ENCODE measurements around the gene GPAT3. TPM values are rescaled to one million over a fixed set of nuclear protein-coding genes. Genes with fewer than 3 reads are reported as not detected.
"Not testable (repeated sequence)": the region's sequence is repeated elsewhere in the genome, so short reads cannot be mapped to it uniquely, and the experiment has no call there.

GPAT3 gene
- total RNA-seq, 2 experiments from 2014 or later, result 4.2 to 7.2 TPM

- H3K4me3 Mint-ChIP-seq; H3K9me3 Mint-ChIP-seq; H3K4me1 Mint-ChIP-seq (ENCODE audit: low read depth); H3K27ac Mint-ChIP-seq; H3K27me3 Mint-ChIP-seq; POLR2A ChIA-PET; H3K36me3 Mint-ChIP-seq: not testable (repeated sequence)
- intact Hi-C loops (cut with micrococcal nuclease), result loop anchor here (1.0 to 5.0 kb wide), 3 partner anchors 78 to 135 kb away; no protein-coding TSS in a partner anchor
- DNase-seq, result peak; percentile 71
- CTCF ChIA-PET, result interaction anchor here (0.6 to 4.0 kb wide), 17 partner anchors 9 to 162 kb away, joined by 3 to 124 read pairs (median 5); partner anchors contain the start of gene GPAT3
Measured at GRCh38 chr4:83509156-83509585, 26.7 kb upstream of the GPAT3 start.

GRCh38 chr4:83510442-83510841 is 25.5 kb upstream of the GPAT3 start:
- H3K36me3 Mint-ChIP-seq, result no peaks in the 10 kb centered on the region
- no peaks in the 10 kb centered on the region for H3K4me1 Mint-ChIP-seq (ENCODE audit: low read depth)
- POLR2A ChIA-PET, result no interaction called here
- intact Hi-C loops (cut with micrococcal nuclease), result no loop called here
- H3K27me3 Mint-ChIP-seq, result no peaks in the 10 kb centered on the region
- H3K4me3 Mint-ChIP-seq, result no peak overlapping the region
- H3K9me3 Mint-ChIP-seq, result no peaks in the 10 kb centered on the region
- DNase-seq, result no peak
- CTCF ChIA-PET, result interaction anchor here (1.5 to 4.0 kb wide), 6 partner anchors 14 to 137 kb away, joined by 6 to 124 read pairs (median 18); partner anchors contain the start of gene GPAT3
- H3K27ac Mint-ChIP-seq, result no peak overlapping the region

DNA sequence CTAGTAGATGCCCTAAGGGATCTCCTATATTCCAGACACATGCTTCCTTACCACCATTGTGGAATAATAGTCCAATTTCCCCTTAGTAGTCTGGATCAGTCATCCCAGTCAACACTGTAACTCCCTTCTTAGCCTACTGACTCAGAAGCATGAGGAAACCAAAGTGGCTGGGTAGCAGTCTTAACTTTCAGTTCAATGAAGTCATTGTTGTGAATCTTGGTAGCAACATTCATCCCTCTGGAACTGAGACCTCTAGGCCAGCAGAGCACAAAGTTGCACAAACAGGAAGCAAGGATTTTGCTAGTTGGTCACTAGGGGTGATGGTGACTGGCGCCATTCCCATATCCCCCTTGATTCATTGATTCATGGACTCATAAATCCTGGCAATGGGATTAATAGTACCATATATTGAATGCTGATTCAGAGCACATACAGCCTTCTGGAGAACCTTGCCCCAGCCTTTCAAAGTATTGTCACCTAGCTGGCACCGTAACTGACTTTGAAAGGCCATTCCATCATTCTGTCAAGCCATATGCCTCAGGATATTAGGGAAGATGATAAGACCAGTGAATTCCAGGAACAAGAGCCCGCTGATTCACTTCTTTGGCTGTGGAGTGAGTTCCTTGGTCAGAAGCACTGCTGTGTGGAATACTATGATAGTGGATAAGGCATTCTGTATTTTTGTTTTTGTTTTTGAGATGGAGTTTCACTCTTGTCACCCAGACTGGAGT is 19.7 kb upstream of the GPAT3 start:
- Mint-ChIP-seq H3K9me3 (no peaks in the 10 kb centered on the region), H3K4me1 (ENCODE audit: low read depth) (no peaks in the 10 kb centered on the region), H3K36me3 (no peaks in the 10 kb centered on the region), H3K4me3 (no peak overlapping the region), H3K27ac (no peak overlapping the region), H3K27me3 (no peaks in the 10 kb centered on the region)
- POLR2A ChIA-PET, result no interaction called here
- CTCF ChIA-PET, result no interaction called here
- DNase-seq, result no peak
- intact Hi-C loops (cut with micrococcal nuclease), result no loop called here

DNA sequence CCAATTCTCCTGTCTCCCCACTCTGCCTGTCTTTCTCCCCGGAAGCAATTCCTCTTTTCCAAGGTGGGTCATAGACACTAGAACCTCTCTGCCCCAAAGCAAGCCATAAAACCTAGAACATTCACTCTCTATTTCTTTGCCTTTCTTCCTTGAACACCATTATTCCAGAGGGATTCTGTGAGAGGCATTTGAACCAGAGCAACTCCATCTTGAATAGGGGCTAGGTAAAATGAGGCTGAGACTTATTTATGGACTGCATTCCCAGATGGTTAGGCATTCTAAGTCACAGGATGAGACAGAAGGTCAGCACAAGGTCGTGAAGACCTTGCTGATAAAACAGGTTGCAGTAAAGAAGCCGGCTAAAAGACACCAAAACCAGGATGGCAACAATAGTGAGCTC is 13.7 kb upstream of the GPAT3 start:
- Mint-ChIP-seq H3K9me3 (no peaks in the 10 kb centered on the region), H3K4me1 (ENCODE audit: low read depth) (no peaks in the 10 kb centered on the region), H3K36me3 (no peaks in the 10 kb centered on the region), H3K27ac (no peak overlapping the region), H3K4me3 (no peak overlapping the region), H3K27me3 (peaks cover 7% of the 10 kb centered on the region)
- intact Hi-C loops (cut with micrococcal nuclease), result no loop called here
- CTCF ChIA-PET, result interaction anchor here (2.2 kb wide), 1 partner anchor 123 kb away, joined by 7 read pairs; no protein-coding TSS in a partner anchor
- no peak for DNase-seq
- POLR2A ChIA-PET, result no interaction called here

- CTCF ChIA-PET, result interaction anchor here (0.6 kb wide), 1 partner anchor 13 kb away, joined by 4 read pairs; no protein-coding TSS in a partner anchor
- no peak for DNase-seq
- Mint-ChIP-seq H3K4me3 (no peak overlapping the region), H3K36me3 (no peaks in the 10 kb centered on the region), H3K27me3 (peaks cover 12% of the 10 kb centered on the region), H3K4me1 (ENCODE audit: low read depth) (no peaks in the 10 kb centered on the region), H3K9me3 (peaks cover 4% of the 10 kb centered on the region), H3K27ac (no peak overlapping the region)
- POLR2A ChIA-PET, result no interaction called here
- intact Hi-C loops (cut with micrococcal nuclease), result no loop called here
Measured at GRCh38 chr4:83527671-83528070, 8.2 kb upstream of the GPAT3 start.

DNA sequence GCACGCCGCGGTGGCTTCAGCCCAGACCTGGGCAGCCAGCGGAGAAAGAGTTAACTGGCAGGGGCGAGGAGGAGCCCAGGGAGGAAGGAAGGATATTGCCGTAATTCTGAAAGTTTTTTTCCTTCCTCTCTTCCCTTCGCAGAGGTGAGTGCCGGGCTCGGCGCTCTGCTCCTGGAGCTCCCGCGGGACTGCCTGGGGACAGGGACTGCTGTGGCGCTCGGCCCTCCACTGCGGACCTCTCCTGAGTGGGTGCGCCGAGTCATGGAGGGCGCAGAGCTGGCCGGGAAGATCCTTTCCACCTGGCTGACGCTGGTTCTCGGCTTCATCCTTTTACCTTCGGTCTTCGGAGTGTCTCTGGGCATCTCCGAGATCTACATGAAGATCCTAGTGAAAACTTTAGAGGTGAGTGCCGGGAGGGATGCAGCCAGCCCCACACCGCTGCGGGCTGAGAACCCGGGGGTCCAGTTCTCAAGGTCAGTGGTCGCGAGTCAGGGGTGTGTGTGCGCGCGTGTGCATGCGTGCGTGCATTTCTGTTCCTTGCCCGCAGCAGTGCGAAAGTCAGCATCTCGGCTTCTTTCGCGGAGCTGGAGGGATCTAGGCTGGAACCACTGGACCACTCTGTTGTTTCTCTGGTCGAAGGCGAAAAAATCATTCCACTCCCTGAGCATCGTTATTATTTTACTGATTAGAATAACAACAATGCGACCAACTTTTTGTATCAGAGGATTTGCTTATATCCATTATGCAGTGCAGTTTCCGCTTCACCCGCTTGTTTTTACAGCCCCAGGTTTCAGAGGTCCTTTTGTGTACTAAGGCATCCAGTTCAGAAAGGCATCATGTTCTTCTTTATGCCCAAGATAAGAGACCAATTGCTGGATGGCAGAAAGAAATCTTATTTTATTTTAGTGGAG is 709 bp downstream of the GPAT3 start:
- DNase-seq, result no peak
- CTCF ChIA-PET, result interaction anchor here (0.9 to 3.7 kb wide), 9 partner anchors 8 to 108 kb away, joined by 3 to 20 read pairs (median 6); no protein-coding TSS in a partner anchor
- Mint-ChIP-seq H3K36me3 (no peaks in the 10 kb centered on the region), H3K27me3 (peaks cover 9% of the 10 kb centered on the region), H3K9me3 (no peaks in the 10 kb centered on the region), H3K4me3 (peak overlapping the region; percentile 83), H3K4me1 (ENCODE audit: low read depth) (peaks cover 16% of the 10 kb centered on the region), H3K27ac (no peak overlapping the region)
- intact Hi-C loops (cut with micrococcal nuclease), result loop anchor here (1.0 kb wide), 1 partner anchor 51 kb away; the partner anchor contains the start of gene ABRAXAS1
- POLR2A ChIA-PET, result interaction anchor here (1.1 to 2.2 kb wide), 3 partner anchors 11 to 38 kb away, joined by 3 to 6 read pairs (median 3); no protein-coding TSS in a partner anchor

GRCh38 chr4:83542225-83542624 is 6.3 kb downstream of the GPAT3 start:
- Mint-ChIP-seq H3K9me3 (no peaks in the 10 kb centered on the region), H3K4me1 (ENCODE audit: low read depth) (peaks cover 1% of the 10 kb centered on the region), H3K4me3 (no peak overlapping the region), H3K27ac (no peak overlapping the region), H3K27me3 (no peaks in the 10 kb centered on the region), H3K36me3 (peaks cover 2% of the 10 kb centered on the region)
- DNase-seq, result no peak
- POLR2A ChIA-PET, result no interaction called here
- CTCF ChIA-PET, result interaction anchor here (1.5 kb wide), 1 partner anchor 103 kb away, joined by 4 read pairs; no protein-coding TSS in a partner anchor
- intact Hi-C loops (cut with micrococcal nuclease), result no loop called here

GRCh38 chr4:83546786-83547185 is 10.9 kb downstream of the GPAT3 start:
- intact Hi-C loops (cut with micrococcal nuclease), result no loop called here
- Mint-ChIP-seq H3K4me1 (ENCODE audit: low read depth) (peaks cover 9% of the 10 kb centered on the region), H3K4me3 (no peak overlapping the region), H3K9me3 (no peaks in the 10 kb centered on the region), H3K27ac (no peak overlapping the region), H3K27me3 (no peaks in the 10 kb centered on the region), H3K36me3 (peaks cover 2% of the 10 kb centered on the region)
- ChIA-PET CTCF (interaction anchor here (0.9 kb wide), 1 partner anchor 10 kb away, joined by 6 read pairs; no protein-coding TSS in a partner anchor), POLR2A (no interaction called here)
- DNase-seq, result no peak

DNA sequence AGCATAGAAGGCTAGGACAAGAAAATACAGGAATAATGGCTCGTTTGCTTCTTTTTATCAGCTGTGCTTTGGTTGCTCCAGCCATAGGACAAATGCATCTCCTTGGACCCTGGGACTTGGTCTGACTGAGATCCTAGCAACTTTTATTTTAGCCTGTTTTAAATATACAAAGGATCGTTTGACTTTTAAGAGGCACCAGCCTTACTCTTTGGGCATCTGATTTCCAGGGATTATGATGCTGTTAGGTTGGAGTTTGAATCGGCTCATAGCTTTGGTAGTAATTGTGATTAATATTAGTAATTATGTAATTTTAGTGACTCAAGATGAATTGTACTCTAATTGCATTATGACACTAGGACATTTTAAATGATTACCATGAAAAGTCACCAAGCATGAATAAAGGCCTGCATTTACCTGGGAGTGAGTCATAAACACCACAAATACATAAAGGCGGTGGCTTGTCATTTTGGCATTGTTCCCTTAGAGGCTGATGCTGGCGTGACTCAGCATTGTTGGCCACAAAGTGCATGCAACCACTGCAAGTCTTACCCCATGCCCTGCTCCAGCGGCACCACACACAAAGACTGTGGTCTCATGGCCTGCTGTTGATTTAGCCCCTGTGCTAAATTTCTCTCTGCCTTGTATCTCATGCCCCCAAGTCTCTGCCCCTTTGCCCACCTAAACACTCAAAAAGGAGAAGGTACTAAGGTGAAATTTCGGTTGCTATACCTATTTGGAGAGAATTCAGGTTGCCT is 12.4 kb downstream of the GPAT3 start:
- peak; percentile 90 for DNase-seq
- H3K4me1 Mint-ChIP-seq (ENCODE audit: low read depth), result peaks cover 20% of the 10 kb centered on the region
- no peak overlapping the region for H3K4me3 Mint-ChIP-seq
- H3K36me3 Mint-ChIP-seq, result peaks cover 2% of the 10 kb centered on the region
- POLR2A ChIA-PET, result interaction anchor here (1.5 kb wide), 1 partner anchor 12 kb away, joined by 6 read pairs; the partner anchor contains the start of gene GPAT3
- no peaks in the 10 kb centered on the region for H3K9me3 Mint-ChIP-seq
- CTCF ChIA-PET, result interaction anchor here (1.0 kb wide), 1 partner anchor 17 kb away, joined by 3 read pairs; no protein-coding TSS in a partner anchor
- H3K27ac Mint-ChIP-seq, result peak overlapping the region; percentile 25
- no peaks in the 10 kb centered on the region for H3K27me3 Mint-ChIP-seq
- intact Hi-C loops (cut with micrococcal nuclease), result loop anchor here (1.0 kb wide), 3 partner anchors 9 to 13 kb away; no protein-coding TSS in a partner anchor

DNA sequence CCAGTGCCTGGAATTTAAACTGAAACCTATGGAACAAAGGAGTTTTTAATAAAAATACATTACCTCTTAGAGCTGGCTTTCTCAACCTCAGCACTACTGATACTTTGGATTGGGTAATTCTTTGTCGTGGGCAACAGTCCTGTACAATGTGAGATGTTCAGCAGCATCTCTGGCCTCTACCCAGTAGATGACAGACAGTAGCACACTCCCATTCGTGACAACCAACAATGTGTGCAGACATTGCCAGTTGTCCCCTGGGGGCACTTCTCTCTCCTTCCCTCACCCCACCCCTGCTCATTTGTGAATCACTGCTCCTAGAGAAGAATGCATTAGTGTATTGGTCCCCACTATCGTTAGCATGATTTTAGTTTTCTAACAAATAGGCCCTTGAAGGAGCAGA is 16.2 kb downstream of the GPAT3 start:
- Mint-ChIP-seq H3K9me3 (no peaks in the 10 kb centered on the region), H3K27ac (no peak overlapping the region), H3K4me1 (ENCODE audit: low read depth) (peaks cover 20% of the 10 kb centered on the region), H3K27me3 (no peaks in the 10 kb centered on the region), H3K4me3 (no peak overlapping the region), H3K36me3 (no peaks in the 10 kb centered on the region)
- DNase-seq, result no peak
- POLR2A ChIA-PET, result no interaction called here
- CTCF ChIA-PET, result no interaction called here
- intact Hi-C loops (cut with micrococcal nuclease), result no loop called here

DNA sequence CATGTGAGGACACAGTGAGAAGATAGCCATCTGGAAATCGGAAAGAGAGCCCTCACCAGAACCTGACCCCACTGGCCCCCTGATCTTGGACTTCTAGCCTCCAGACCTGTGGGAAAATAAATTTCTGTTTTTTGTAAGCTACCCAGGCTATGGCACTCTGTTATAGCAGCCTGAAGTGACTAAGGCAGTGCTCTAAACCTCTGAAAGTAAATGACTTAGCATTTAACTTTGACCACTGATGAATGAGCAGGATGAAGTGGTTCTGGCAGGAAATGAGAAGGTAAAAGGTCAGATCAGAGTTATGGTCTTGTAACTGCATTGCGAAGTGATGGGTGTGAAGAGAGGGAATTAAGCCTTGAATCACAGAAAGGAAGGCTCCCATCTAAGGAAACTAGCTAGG is 17.0 kb downstream of the GPAT3 start:
- H3K36me3 Mint-ChIP-seq, result no peaks in the 10 kb centered on the region
- POLR2A ChIA-PET, result no interaction called here
- CTCF ChIA-PET, result no interaction called here
- H3K27ac Mint-ChIP-seq, result no peak overlapping the region
- intact Hi-C loops (cut with micrococcal nuclease), result no loop called here
- no peaks in the 10 kb centered on the region for H3K27me3 Mint-ChIP-seq
- H3K9me3 Mint-ChIP-seq, result no peaks in the 10 kb centered on the region
- peaks cover 23% of the 10 kb centered on the region for H3K4me1 Mint-ChIP-seq (ENCODE audit: low read depth)
- no peak for DNase-seq
- H3K4me3 Mint-ChIP-seq, result no peak overlapping the region

Data from activated CD4-positive, alpha-beta memory T cell treated with anti-CD3 and anti-CD28 coated beads for 36 hours (primary cell).